ENCODE data around the gene DSC2. TPM values are rescaled to one million over a fixed set of nuclear protein-coding genes. Genes with fewer than 3 reads are reported as not detected.

DSC2 gene
- total RNA-seq, 1 experiment from 2014 or later, result 33.4 TPM

GRCh38 chr18:31143025-31143424, 40.8 kb upstream of the DSC2 start:
- Histone ChIP-seq H3K9ac (ENCODE audit: low read length) (no peak overlapping the region), H3K79me2 (ENCODE audit: insufficient read depth, low read length) (no peaks in the 10 kb centered on the region), H3K9me3 (ENCODE audit: control insufficient read depth in 1 of 2, insufficient read depth in 1 of 2, low read depth in 1 of 2, low read length in 2 of 2) (no peaks in the 10 kb centered on the region), H3K36me3 (ENCODE audit: control insufficient read depth in 1 of 2, insufficient read depth in 2 of 2, low read length in 2 of 2) (no peaks in the 10 kb centered on the region), H3K9me2 (ENCODE audit: insufficient read depth) (no peaks in the 10 kb centered on the region; the same call in 1 of the 2 replicates), H3K27me3 (ENCODE audit: insufficient read depth, low read length) (no peaks in the 10 kb centered on the region), H2AFZ (ENCODE audit: low read depth, low read length, poor library complexity, severe bottlenecking) (no peak overlapping the region), H3K4me1 (ENCODE audit: control insufficient read depth in 1 of 2, insufficient read depth in 2 of 2, low read length in 2 of 2) (no peaks in the 10 kb centered on the region), H4K20me1 (ENCODE audit: insufficient read depth) (no peaks in the 10 kb centered on the region), H3K27ac (ENCODE audit: low read depth, low read length) (no peak overlapping the region), H3K4me2 (ENCODE audit: low read length) (no peak overlapping the region), H3K4me3 (replicated peaks in 1 of 2; ENCODE audit: low read depth in 1 of 2, low read length in 2 of 2) (no peak overlapping the region)
- BruUV-seq (replicated peaks), result no TSS peak
- intact Hi-C loops (cut with micrococcal nuclease), result no loop called here
- CTCF ChIA-PET, result no interaction called here
- POLR2A ChIA-PET, result no interaction called here
- ATAC-seq, result no peak
- RAD21 ChIA-PET (ENCODE audit: low non-redundant PET in 1 of 2, low total read pairs in 2 of 2, uncharacterized antibody in 2 of 2, unreplicated experiment in 2 of 2), result no interaction called here
- no peak for DNase-seq (ENCODE audit: low read depth, low spot score)
- no peak for TF ChIP-seq SIN3A (IDR thresholded peaks at IDR 0.05; ENCODE audit: low read depth)
- no peak for TF ChIP-seq TCF7L2 (IDR thresholded peaks at IDR 0.05; ENCODE audit: borderline replicate concordance, extremely low read depth, insufficient read depth, insufficient read length)

GRCh38 chr18:31138709-31139108, 36.5 kb upstream of the DSC2 start:
- no peaks in the 10 kb centered on the region for H3K4me1 ChIP-seq (ENCODE audit: control insufficient read depth in 1 of 2, insufficient read depth in 2 of 2, low read length in 2 of 2)
- no peaks in the 10 kb centered on the region for H3K79me2 ChIP-seq (ENCODE audit: insufficient read depth, low read length)
- peak overlapping the region; percentile 62 for H2AFZ ChIP-seq (ENCODE audit: low read depth, low read length, poor library complexity, severe bottlenecking)
- H3K27me3 ChIP-seq (ENCODE audit: insufficient read depth, low read length), result no peaks in the 10 kb centered on the region
- no peaks in the 10 kb centered on the region; the same call in 1 of the 2 replicates for H3K9me2 ChIP-seq (ENCODE audit: insufficient read depth)
- RAD21 ChIA-PET (ENCODE audit: low non-redundant PET in 1 of 2, low total read pairs in 2 of 2, uncharacterized antibody in 2 of 2, unreplicated experiment in 2 of 2), result no interaction called here
- intact Hi-C loops (cut with micrococcal nuclease), result no loop called here
- TF ChIP-seq ATF3 (IDR thresholded peaks at IDR 0.05) (no peak), FOSL1 (IDR thresholded peaks at IDR 0.05; ENCODE audit: low read depth) (no peak), EZH2 (IDR thresholded peaks at IDR 0.05) (no peak), YY1 (IDR thresholded peaks at IDR 0.05; ENCODE audit: extremely low read depth, insufficient replicate concordance, low read depth, low read length) (no peak), SP1 (IDR thresholded peaks at IDR 0.05; ENCODE audit: low read depth) (no peak), REST (IDR thresholded peaks at IDR 0.05; ENCODE audit: low read depth) (no peak), CEBPB (IDR thresholded peaks at IDR 0.05; ENCODE audit: low read depth) (no peak), POLR2A (IDR thresholded peaks at IDR 0.05; ENCODE audit: borderline replicate concordance, extremely low read depth, insufficient read depth, insufficient read length) (no peak), SRF (IDR thresholded peaks at IDR 0.05; ENCODE audit: low read depth) (no peak), JUND (IDR thresholded peaks at IDR 0.05) (no peak)
- no peak overlapping the region for H3K4me3 ChIP-seq (replicated peaks in 1 of 2; ENCODE audit: low read depth in 1 of 2, low read length in 2 of 2)
- H3K9me3 ChIP-seq (ENCODE audit: control insufficient read depth in 1 of 2, insufficient read depth in 1 of 2, low read depth in 1 of 2, low read length in 2 of 2), result no peaks in the 10 kb centered on the region
- no peak overlapping the region for H3K27ac ChIP-seq (ENCODE audit: low read depth, low read length)
- no peaks in the 10 kb centered on the region for H3K36me3 ChIP-seq (ENCODE audit: control insufficient read depth in 1 of 2, insufficient read depth in 2 of 2, low read length in 2 of 2)
- H3K9ac ChIP-seq (ENCODE audit: low read length), result no peak overlapping the region
- H4K20me1 ChIP-seq (ENCODE audit: insufficient read depth), result no peaks in the 10 kb centered on the region
- no peak overlapping the region for H3K4me2 ChIP-seq (ENCODE audit: low read length)
- ATAC-seq, result no peak
- CTCF ChIA-PET, result no interaction called here
- POLR2A ChIA-PET, result no interaction called here
- BruUV-seq (replicated peaks), result no TSS peak
- no peak for DNase-seq (ENCODE audit: low read depth, low spot score)
